AG08395 (cell line): ENCODE results near the gene TM6SF1.
"Not testable (repeated sequence)": the region's sequence is repeated elsewhere in the genome, so short reads cannot be mapped to it uniquely, and the experiment has no call there.

Experiments used
- DNase-seq: peaks from one replicate; pipeline ENCODE4 v3.0.0; 2012; ENCODE audit warnings: mixed read lengths, low spot score

Gene TM6SF1

GRCh38 chr15:83115831-83116565, 8.6 kb downstream of the TM6SF1 start:
- DNase-seq, result no peak

GRCh38 chr15:83118291-83118827, 10.9 kb downstream of the TM6SF1 start:
- no peak for DNase-seq

DNA sequence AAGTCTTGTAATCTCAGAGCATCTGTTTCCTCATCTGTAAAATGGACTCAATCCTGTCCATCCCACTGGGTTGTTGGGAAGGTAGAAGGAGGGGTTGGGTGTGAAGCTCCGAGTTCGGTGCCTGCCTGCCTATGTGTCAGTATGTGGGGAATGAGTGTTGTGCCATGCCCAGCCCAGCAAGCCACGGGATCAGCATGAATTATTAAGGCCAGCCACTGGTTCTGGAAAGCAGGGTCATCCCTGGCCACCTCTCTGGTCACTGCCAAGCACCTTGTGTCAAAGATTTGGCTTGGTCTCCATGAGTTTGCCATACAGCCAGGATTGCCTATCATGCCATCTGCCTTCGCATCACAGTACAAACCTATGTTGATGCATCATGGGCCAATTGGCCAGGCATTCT, 11.5 kb downstream of the TM6SF1 start:
- no peak for DNase-seq

GRCh38 chr15:83119968-83120581, 12.6 kb downstream of the TM6SF1 start:
- no peak for DNase-seq

GRCh38 chr15:83123529-83123928, 16.1 kb downstream of the TM6SF1 start:
- no peak for DNase-seq

- DNase-seq, result no peak
Observed at GRCh38 chr15:83127547-83128150, 20.2 kb downstream of the TM6SF1 start.

DNA sequence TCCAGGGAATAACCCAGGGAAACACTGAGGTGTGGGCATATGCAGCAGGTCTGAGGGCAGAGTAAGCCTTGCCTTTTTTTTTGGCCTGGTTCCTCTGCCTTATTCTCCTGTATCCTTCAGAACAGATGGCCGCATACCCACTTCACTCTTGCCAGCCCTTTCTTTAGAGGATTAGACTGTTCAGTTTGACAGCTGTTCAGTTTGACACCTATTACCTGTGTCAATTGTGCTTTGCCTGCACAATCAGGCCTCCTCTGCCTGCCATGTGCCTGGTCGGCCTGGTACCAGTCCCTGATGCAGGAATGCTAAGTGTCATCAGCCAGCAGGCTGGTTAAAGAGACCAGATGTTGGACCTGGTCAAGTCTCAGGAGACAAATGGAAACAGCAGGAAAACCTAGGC, 22.3 kb downstream of the TM6SF1 start:
- DNase-seq, result no peak

- DNase-seq, result no peak
Observed at GRCh38 chr15:83132861-83133523, 25.5 kb downstream of the TM6SF1 start.

DNA sequence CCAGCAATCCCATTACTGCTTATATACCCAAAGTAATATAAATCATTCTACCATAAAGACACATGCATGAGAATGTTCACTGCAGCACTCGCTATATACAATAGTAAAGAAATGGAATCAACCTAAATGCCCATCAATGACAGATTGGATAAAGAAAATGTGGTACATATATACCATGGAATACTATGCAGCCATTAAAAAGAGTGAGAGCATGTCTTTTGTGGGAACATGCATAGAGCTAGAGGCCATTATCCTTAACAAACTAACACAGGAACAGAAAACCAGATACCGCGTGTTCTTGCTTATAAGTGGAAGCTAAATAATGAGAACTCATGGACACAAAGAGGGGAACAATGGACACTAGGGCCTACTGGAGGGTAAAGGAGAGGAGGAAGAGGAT, 34.7 kb downstream of the TM6SF1 start:
- not testable (repeated sequence) for DNase-seq

DNA sequence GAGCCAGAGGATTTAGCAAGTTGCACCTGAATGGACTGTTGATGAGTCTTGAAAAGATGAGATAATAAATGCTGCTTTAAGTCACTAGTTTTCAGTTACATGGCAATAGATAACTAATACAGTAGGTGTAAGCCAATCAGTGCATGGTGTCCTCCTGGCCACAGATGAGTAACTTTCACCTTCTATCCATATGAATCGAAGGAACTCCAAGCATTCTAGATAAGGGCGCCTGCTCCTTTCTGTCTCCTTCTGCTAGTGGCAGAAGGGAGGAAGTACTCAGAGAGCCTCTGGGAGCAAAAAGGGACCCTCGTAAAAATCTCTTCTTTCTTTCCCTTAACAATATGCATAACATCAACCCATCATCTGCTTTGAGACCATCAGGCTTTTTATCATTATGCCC, 37.3 kb downstream of the TM6SF1 start:
- DNase-seq, result no peak

DNA sequence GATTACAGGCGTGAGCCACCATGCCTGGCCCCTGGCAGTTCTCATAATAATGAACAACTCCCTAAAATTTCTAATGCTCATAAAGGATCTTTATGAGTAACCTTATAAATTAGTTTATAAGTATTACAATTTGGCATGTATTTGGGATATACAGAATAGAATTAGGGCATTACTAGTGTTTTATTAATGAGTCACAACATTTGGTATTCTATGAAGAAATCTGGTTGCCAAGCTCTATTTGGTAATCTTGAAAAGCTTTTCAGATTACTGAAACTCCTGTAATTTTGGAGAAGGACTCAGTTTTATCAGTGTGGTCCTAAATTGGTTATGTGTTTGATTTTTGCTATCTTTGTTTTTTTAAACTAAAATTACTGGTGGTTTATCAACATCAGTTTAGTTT, 45.8 kb downstream of the TM6SF1 start:
- DNase-seq, result no peak

- no peak for DNase-seq
Observed at GRCh38 chr15:83155942-83156341, 48.5 kb downstream of the TM6SF1 start.

DNA sequence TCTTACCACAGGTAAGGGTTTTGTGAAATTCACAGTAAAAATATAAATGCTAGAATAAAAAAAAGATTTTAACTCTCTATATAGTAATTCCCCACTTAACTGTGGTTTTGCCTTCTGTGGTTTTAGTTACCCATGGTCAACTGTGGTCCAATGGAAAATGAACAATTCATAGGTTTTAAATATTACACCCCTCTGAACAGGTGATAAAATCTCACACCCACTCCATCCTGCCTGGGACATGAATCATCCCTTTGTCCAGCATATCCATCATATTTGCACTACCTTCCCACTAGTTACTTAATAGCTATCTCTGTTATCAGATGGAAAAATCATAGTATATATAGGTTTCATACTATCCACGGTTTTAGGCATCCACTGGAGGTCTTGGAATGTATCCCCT, 50.9 kb downstream of the TM6SF1 start:
- DNase-seq, result no peak

GRCh38 chr15:83160741-83161140, 53.3 kb downstream of the TM6SF1 start:
- no peak for DNase-seq

DNA sequence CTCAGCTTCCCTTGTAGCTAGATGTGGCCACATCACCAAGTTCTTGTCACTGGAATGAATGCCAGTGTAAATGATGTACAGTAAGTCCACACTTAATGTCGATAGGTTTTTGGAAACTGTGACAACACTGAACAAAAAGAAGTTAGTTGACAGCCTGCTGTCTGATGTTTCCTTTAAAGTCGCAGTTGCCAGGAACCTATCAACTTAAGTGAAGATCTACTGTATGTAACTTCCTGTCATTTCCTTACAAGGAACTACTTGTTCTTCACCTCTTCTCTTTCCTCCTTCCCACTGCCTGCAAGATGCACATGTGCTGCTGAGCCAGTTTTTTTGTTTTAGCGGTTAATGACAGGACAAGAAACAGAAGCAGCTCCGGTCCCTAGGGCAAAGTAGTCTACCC, 55.6 kb downstream of the TM6SF1 start:
- DNase-seq, result no peak

- no peak for DNase-seq
Observed at GRCh38 chr15:83164111-83164770, 56.8 kb downstream of the TM6SF1 start.

GRCh38 chr15:83164771-83165404, 57.4 kb downstream of the TM6SF1 start:
- DNase-seq, result no peak

DNA sequence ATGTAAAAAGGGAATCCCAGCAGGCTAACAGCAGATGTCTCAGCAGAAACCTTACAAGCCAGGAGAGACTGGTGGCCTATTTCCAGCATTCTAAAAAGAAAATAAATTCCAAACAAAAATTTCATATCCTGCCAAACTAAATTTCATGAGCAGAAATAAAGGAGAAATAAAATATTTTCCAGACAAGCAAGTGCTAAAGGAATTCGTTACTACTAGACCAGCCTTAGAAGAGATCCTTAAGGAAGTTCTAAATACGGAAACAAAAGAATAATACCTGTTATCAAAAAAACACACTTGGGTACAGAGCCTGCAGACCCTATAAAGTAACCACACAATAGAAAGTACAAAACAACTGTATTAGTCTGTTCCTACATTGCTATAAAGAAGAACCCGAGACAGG, 58.8 kb downstream of the TM6SF1 start:
- no peak for DNase-seq

DNA sequence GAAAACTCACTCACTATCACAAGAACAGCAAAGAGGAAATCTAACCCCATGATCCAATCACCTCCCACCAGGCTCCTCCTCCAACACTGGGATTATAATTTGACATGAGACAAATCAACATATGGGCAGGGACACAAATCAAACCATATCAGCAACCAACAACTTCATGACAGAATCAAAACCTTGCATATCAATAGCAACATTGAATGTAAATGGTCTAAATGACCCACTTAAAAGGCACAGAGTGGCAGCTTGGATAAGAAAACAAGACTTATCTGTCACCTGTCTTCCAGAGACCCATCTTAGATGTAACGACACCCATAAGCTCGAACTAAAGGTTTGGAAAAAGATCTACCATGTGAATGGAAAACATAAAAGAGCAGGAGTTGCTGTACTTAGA, 59.4 kb downstream of the TM6SF1 start:
- no peak for DNase-seq

DNA sequence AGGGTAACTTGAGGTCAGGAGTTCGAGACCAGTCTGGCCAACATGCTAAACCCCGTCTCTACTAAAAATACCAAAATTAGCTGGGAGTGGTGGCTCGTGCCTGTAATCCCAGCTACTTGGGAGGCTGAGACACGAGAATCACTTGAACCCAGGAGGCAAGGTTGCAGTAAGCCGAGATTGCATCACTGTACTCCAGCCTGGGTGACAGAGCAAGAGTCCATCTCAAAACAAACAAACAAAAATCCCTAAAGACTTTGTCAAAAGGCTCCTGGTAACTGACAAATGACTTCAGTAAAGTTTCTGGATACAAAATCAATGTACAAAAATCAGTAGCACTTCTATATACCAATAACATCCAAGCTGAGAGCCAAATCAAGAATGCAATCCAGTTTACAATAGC, 62.1 kb downstream of the TM6SF1 start:
- DNase-seq, result not testable (repeated sequence)

GRCh38 chr15:83170474-83171165, 63.2 kb downstream of the TM6SF1 start:
- no peak for DNase-seq
